Measurements from ENCODE around the gene NDUFB8.

Gene NDUFB8

DNA sequence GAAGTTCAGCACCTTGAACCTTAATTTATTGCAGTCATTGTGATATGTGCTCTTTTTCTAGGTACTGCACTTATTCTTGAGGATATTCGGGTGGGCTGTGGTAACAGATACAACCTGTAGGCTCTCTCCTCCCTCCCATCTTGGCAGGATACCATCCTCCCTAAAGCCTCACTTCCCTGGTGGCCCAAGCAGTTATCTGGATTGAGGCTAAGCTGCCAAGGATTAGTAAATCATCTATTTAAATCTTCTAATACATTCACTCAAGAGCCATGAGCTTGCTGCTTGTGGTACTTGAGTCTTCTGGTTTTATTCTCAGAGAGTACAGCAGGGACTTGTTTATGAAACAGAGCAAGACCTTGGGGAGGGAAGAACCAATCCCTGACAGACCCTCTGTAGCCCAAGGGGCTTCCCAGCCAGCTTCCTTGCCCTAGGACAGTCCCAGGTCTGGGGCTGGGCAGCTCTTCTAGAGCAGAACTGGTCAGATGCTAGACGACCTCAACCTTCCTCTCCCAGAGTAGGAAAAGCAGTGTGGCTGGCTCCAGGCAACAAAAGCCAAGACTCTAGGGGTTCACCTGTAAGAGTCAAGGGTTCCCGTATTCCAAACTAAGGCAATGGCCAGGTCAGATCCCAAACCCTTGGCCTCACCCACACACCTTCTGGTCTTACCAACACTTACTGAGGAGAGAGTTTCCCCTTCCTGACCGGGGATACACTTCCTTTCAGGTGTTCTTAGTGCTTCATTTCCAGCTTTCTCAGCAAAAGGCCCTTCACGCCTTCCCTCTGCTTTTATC, 45.6 kb downstream of the NDUFB8 start:
- Histone ChIP-seq H4K20me1 (ENCODE audit: low read depth, low read length) (no peaks in the 10 kb centered on the region), H3K4me2 (ENCODE audit: low read depth, low read length, poor library complexity, severe bottlenecking) (no peak overlapping the region), H3K9me2 (replicated peaks; ENCODE audit: insufficient read depth, low read length) (no peaks in the 10 kb centered on the region), H3K36me3 (ENCODE audit: low read length) (no peaks in the 10 kb centered on the region), H3K9me3 (ENCODE audit: insufficient read depth, low read length) (no peaks in the 10 kb centered on the region), H3K79me2 (ENCODE audit: insufficient read depth, low read length) (no peaks in the 10 kb centered on the region), H2AFZ (ENCODE audit: low read depth, low read length, severe bottlenecking) (no peak overlapping the region), H3K9ac (ENCODE audit: low read length) (no peak overlapping the region), H3K27me3 (ENCODE audit: low read length) (no peaks in the 10 kb centered on the region), H3F3A (ENCODE audit: insufficient read depth) (no peaks in the 10 kb centered on the region), H3K27ac (ENCODE audit: low read depth, low read length) (no peak overlapping the region), H3K4me3 (ENCODE audit: insufficient read depth, low read length, poor library complexity, severe bottlenecking) (no peak overlapping the region)
- TF ChIP-seq CTCF (IDR thresholded peaks at IDR 0.05; ENCODE audit: insufficient read depth, low read length, poor library complexity, severe bottlenecking) (no peak), EZH2phosphoT487 (conservative IDR thresholded peaks at IDR 0.05; ENCODE audit: low read length) (no peak)

DNA sequence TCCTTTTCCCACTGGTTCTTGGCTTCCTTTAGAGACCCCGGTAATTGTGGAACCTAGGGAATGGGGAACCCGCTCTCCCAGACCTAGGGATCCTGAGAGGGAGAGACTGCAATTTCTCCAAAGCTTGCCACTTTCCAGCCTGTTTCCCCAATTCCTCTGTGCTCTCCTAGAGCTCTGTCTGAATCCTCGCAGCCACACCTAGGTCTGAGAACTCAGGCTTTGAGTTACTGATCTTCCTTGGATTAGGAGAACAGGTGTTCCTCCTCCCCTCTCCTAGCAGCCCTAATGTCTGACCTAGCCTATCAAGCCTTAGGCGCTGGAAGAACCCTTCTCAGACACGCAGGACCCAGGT, 46.9 kb downstream of the NDUFB8 start:
- TF ChIP-seq EZH2phosphoT487 (conservative IDR thresholded peaks at IDR 0.05; ENCODE audit: low read length), result no peak
- no peak for TF ChIP-seq CTCF (IDR thresholded peaks at IDR 0.05; ENCODE audit: insufficient read depth, low read length, poor library complexity, severe bottlenecking)
- peak overlapping the region; percentile 68 for H3K4me2 ChIP-seq (ENCODE audit: low read depth, low read length, poor library complexity, severe bottlenecking)
- H3K79me2 ChIP-seq (ENCODE audit: insufficient read depth, low read length), result no peaks in the 10 kb centered on the region
- H3F3A ChIP-seq (ENCODE audit: insufficient read depth), result no peaks in the 10 kb centered on the region
- H4K20me1 ChIP-seq (ENCODE audit: low read depth, low read length), result no peaks in the 10 kb centered on the region
- no peaks in the 10 kb centered on the region for H3K9me3 ChIP-seq (ENCODE audit: insufficient read depth, low read length)
- peak overlapping the region; percentile 50 for H3K4me3 ChIP-seq (ENCODE audit: insufficient read depth, low read length, poor library complexity, severe bottlenecking)
- H3K9me2 ChIP-seq (replicated peaks; ENCODE audit: insufficient read depth, low read length), result no peaks in the 10 kb centered on the region
- H3K9ac ChIP-seq (ENCODE audit: low read length), result peak overlapping the region; percentile 38; the same call in 1 of the 2 replicates
- no peaks in the 10 kb centered on the region for H3K27me3 ChIP-seq (ENCODE audit: low read length)
- no peak overlapping the region for H3K27ac ChIP-seq (ENCODE audit: low read depth, low read length)
- no peak overlapping the region for H2AFZ ChIP-seq (ENCODE audit: low read depth, low read length, severe bottlenecking)
- no peaks in the 10 kb centered on the region for H3K36me3 ChIP-seq (ENCODE audit: low read length)

- peak overlapping the region; percentile 38; the same call in 1 of the 2 replicates for H3K9ac ChIP-seq (ENCODE audit: low read length)
Measured at GRCh38 chr10:100482181-100482833, 47.4 kb downstream of the NDUFB8 start.

More at GRCh38 chr10:100482181-100482833, 47.4 kb downstream of the NDUFB8 start:
- H2AFZ ChIP-seq (ENCODE audit: low read depth, low read length, severe bottlenecking), result peak overlapping the region; percentile 37
- no peaks in the 10 kb centered on the region for H3K9me3 ChIP-seq (ENCODE audit: insufficient read depth, low read length)
- H3K9me2 ChIP-seq (replicated peaks; ENCODE audit: insufficient read depth, low read length), result no peaks in the 10 kb centered on the region
- H3K4me3 ChIP-seq (ENCODE audit: insufficient read depth, low read length, poor library complexity, severe bottlenecking), result peak overlapping the region; percentile 50
- no peaks in the 10 kb centered on the region for H3K79me2 ChIP-seq (ENCODE audit: insufficient read depth, low read length)
- peak; percentile 98 for TF ChIP-seq CTCF (IDR thresholded peaks at IDR 0.05; ENCODE audit: insufficient read depth, low read length, poor library complexity, severe bottlenecking)
- no peak for TF ChIP-seq EZH2phosphoT487 (conservative IDR thresholded peaks at IDR 0.05; ENCODE audit: low read length)
- H4K20me1 ChIP-seq (ENCODE audit: low read depth, low read length), result no peaks in the 10 kb centered on the region
- H3K27ac ChIP-seq (ENCODE audit: low read depth, low read length), result no peak overlapping the region
- no peaks in the 10 kb centered on the region for H3F3A ChIP-seq (ENCODE audit: insufficient read depth)
- no peaks in the 10 kb centered on the region for H3K27me3 ChIP-seq (ENCODE audit: low read length)
- H3K4me2 ChIP-seq (ENCODE audit: low read depth, low read length, poor library complexity, severe bottlenecking), result peak overlapping the region; percentile 68
- H3K36me3 ChIP-seq (ENCODE audit: low read length), result no peaks in the 10 kb centered on the region
